GM19351 (cell line): Measurements from ENCODE around the gene HOXC6.
"Not testable (repeated sequence)": the region's sequence is repeated elsewhere in the genome, so short reads cannot be mapped to it uniquely, and the experiment has no call there.

Source experiments
- ATAC-seq: cut with Tn5 transposase; IDR thresholded peaks from one replicate; pipeline ENCODE4 v1.9.1; 2021; ENCODE audit warnings: mild to moderate bottlenecking, moderate library complexity; ENCODE audit not compliant: unreplicated experiment

HOXC6 gene

GRCh38 chr12:54077843-54078242 is 49.6 kb downstream of the HOXC6 start:
- ATAC-seq: not testable (repeated sequence)

GRCh38 chr12:54079115-54079514 is 50.9 kb downstream of the HOXC6 start:
- not testable (repeated sequence) for ATAC-seq
